SIG-M5 treated with dmso at 0.1 percent for 504 hours (cell line): ENCODE measurements around the gene PKD2L1.
"Not testable (repeated sequence)": the region's sequence is repeated elsewhere in the genome, so short reads cannot be mapped to it uniquely, and the experiment has no call there.

ENCODE experiments used
- DNase-seq: peaks from one replicate; lab custom pipeline; 2025; ENCODE audit not compliant: unreplicated experiment; lab: John Stamatoyannopoulos, UW

PKD2L1 gene

DNA sequence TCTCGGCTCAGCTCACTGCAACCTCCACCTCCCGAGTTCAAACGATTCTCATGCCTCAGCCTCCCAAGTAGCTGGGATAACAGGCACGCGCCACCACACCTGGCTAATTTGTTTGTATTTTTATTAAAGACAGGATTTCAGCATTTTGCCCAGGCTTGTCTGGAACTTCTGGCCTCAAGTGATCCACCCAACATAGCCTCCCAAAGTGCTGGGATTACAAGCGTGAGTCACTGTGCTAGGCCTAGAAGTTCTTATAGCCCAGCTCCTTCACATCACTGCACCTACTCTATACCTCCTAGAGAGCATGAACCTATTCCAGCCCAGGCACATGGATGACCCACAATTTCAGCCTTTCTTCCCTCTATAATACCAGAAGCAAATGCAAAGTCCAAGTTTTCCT is 42.3 kb downstream of the PKD2L1 start:
- DNase-seq: no peak

DNA sequence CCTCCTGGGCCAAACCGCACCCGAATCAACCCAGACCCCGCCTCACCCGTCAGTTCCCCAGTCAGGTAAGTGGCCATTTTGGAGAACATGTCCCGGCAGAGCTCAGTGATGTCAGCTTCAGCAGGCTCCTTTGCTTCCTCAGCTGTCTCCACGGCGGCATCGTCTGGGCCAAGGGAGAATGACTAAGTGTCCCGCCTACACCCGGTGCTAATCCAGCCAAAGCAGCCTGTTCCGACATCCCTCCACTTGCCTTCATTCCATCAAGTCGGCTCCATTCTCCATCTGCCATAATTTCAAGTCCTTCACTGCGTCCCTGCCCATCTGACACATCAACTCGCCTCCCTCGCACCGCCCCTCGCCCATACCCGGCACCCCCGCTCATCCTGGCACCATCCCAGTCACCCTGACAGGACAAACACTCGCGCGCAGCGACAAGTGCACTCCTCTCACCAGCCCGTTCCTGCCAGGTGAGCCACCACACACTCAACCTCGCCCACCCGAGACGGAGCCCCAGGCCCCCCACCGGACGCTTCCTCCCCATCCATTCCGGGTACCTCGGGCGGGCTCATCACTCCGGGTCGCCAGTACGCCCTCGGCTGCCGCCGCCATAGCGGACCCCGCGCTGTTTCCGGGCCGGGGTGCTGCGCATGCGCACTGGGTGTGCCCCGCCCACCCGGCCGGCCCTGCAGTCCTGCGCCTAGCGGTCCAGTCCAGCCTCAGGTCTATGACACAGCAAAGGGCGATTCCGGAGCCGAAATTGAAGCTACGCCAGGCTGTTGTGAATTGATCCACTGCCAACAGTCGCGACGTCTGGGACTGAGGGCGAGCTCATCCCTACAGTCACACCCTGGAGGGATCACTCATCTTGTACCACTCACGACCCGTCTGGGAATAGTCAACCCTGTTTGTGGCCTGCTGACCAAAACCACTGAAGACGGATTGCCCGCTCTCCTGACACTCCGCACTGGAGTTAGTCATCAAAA is 43.7 kb downstream of the PKD2L1 start, which contains the start of gene BLOC1S2:
TSS of gene BLOC1S2 (minus strand) at position 630 of the 983 bp plus-strand sequence. CDS start at position 609, 21 bp downstream.
- DNase-seq: peak; percentile 71

- DNase-seq: not testable (repeated sequence)
Measured at GRCh38 chr10:100285326-100285725, 44.7 kb downstream of the PKD2L1 start.

- peak; percentile 21 for DNase-seq
Measured at GRCh38 chr10:100282907-100283306, 47.1 kb downstream of the PKD2L1 start.

GRCh38 chr10:100276971-100277370 is 53.1 kb downstream of the PKD2L1 start:
- DNase-seq: not testable (repeated sequence)

DNA sequence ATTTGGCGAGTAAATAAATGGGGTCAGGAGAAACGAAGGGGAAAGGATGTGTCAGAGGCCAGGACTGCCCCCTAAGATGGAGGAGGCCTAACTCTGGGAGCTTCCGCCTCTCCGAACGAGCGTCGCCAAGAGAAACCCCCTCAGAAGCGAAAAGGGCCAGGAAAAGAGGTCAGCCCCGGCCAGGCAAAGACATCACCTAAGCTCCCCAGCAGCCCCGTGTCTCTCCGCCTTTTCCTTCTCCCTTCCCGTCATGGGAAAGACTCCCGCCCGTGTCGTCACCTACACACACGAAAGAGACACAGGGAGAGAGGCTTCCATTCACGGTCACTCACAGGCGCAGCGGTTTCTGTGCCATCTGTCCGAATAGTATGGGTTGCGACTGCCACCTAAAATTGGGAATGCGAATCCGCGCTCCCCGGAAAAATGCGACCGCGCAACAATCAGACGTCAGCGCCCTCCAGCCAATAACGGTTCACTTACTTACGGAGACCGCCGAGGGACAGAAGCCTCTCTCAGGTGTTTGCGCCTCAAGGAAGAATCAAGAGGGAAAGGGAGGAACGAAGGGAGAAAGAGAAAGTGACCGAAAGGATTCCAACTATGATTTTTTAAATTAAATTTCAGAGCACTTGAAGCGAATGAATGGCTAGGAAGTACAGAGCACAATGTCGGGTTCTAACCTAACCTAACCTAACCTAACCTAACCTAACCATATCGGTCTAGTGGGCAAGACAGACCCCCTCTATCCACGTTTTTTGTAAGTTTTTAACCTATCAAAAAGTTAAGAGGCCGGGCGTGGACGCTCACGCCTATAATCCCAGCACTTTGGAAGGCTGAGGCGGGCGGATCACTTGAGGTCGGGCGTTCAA is 62.6 kb downstream of the PKD2L1 start, which contains the start of gene CWF19L1:
TSS of gene CWF19L1 (minus strand) at position 400 of the 866 bp plus-strand sequence. CDS start at position 355, 45 bp downstream.
- DNase-seq: peak; percentile 82

GRCh38 chr10:100265821-100266485 is 64.1 kb downstream of the PKD2L1 start:
- DNase-seq: no peak

- DNase-seq: no peak
Measured at GRCh38 chr10:100254191-100254590, 75.8 kb downstream of the PKD2L1 start.

- DNase-seq: no peak
Measured at GRCh38 chr10:100253041-100253440, 77.0 kb downstream of the PKD2L1 start.

DNA sequence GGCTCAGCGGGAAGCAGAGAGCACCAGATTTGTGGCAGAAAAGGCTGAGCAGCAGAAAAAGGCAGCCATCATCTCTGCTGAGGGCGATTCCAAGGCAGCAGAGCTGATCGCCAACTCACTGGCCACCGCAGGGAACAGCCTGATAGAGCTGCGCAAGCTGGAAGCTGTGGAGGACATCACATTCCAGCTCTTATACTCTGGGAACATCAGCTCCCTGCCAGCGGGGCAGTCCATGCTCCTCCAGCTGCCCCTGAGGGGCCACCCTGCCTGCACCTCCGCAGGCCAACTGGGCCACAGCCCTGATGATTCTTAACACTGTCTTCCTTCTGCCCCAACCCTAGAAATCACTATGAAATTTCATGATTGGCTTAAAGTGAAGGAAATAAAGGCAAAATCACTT is 81.2 kb downstream of the PKD2L1 start:
- no peak for DNase-seq

DNA sequence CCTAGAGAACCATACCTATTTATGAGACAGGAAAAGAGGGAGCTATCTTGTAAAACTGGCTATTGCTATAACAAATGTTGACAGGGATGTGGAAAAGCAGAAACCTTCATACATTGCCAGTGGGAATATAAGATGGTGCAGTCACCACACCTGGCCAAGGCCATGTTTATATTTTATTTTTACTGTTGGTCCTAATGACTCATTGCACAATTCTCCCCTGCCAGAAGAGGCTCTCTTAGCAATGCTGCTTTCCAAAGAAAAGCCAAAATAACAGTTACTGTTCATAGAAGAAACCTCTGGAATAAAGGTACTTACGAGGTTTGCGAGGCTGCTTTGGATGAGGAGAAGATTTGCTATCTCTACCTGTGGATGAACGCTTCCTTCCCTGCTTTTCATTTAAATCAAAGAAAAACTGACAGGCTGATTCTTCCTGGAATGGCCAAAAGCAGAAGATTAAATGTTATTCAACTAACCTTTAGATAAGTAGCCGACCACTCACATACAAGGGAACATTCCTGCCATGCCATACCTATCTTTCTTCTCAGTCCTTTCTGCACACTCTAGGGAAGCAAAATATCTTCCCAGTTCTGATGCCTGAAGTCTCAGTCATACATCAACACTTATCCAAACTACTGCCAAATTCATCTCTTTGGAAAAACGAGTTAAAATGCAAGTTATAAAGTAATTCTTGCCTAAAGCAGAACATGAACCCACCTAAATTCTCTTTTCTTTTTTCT is 84.4 kb downstream of the PKD2L1 start:
- DNase-seq: no peak

- DNase-seq: no peak
Measured at GRCh38 chr10:100239851-100240250, 90.2 kb downstream of the PKD2L1 start.

GRCh38 chr10:100238429-100238828 is 91.6 kb downstream of the PKD2L1 start:
- no peak for DNase-seq
